ENCODE measurements around the gene CACNA1G.

DNA sequence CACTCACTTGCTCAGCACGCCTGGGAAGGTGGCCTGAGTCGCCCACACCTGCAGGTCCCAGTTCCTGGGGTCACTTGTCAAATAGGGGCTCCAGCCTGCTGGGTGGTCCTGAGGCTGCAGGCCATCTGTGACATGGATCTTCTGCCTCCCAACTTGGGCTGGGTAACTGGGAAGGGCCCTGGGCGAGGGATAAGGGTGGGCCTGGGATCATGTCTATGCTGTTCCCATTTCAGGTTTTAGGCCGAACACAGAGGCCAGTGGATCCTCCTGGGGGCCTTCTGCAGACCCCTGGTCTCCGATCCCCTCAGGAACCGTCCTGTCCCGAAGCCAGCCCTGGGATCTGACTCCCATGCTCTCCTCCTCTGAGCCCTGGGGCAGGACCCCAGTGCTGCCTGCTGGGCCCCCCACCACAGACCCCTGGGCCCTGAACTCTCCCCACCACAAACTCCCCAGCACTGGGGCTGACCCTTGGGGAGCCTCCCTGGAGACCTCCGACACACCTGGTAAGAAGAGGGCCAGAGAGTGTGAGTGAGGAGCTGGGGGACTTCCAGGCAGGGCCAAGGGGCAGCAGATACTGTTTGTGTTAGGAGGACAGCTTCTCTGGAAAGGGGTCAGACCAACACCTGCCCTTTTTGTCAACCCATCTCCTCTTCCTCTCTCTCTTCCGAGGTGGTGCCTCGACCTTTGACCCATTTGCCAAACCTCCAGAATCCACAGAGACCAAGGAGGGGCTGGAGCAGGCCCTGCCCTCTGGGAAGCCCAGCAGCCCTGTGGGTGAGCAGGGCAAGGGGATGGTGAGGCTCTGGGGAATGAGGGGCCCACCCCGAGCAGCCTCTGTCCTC, 19.7 kb upstream of the CACNA1G start:
- TF ChIP-seq, protein P1, sequence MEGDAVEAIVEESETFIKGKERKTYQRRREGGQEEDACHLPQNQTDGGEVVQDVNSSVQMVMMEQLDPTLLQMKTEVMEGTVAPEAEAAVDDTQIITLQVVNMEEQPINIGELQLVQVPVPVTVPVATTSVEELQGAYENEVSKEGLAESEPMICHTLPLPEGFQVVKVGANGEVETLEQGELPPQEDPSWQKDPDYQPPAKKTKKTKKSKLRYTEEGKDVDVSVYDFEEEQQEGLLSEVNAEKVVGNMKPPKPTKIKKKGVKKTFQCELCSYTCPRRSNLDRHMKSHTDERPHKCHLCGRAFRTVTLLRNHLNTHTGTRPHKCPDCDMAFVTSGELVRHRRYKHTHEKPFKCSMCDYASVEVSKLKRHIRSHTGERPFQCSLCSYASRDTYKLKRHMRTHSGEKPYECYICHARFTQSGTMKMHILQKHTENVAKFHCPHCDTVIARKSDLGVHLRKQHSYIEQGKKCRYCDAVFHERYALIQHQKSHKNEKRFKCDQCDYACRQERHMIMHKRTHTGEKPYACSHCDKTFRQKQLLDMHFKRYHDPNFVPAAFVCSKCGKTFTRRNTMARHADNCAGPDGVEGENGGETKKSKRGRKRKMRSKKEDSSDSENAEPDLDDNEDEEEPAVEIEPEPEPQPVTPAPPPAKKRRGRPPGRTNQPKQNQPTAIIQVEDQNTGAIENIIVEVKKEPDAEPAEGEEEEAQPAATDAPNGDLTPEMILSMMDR (IDR thresholded peaks at IDR 0.05), result no peak
- no peak for TF ChIP-seq ZFX (IDR thresholded peaks at IDR 0.05; ENCODE audit: borderline replicate concordance)

All from 22Rv1 (cell line).